Measurements from ENCODE around the gene CPTP. TPM values are rescaled to one million over a fixed set of nuclear protein-coding genes. Genes with fewer than 3 reads are reported as not detected.

Gene CPTP
- total and polyA plus RNA-seq, 2 of the 13 experiments (the other 11 are each of a cell fraction or from before 2014, with no cell fraction given), result 5.5 to 9.3 TPM

DNA sequence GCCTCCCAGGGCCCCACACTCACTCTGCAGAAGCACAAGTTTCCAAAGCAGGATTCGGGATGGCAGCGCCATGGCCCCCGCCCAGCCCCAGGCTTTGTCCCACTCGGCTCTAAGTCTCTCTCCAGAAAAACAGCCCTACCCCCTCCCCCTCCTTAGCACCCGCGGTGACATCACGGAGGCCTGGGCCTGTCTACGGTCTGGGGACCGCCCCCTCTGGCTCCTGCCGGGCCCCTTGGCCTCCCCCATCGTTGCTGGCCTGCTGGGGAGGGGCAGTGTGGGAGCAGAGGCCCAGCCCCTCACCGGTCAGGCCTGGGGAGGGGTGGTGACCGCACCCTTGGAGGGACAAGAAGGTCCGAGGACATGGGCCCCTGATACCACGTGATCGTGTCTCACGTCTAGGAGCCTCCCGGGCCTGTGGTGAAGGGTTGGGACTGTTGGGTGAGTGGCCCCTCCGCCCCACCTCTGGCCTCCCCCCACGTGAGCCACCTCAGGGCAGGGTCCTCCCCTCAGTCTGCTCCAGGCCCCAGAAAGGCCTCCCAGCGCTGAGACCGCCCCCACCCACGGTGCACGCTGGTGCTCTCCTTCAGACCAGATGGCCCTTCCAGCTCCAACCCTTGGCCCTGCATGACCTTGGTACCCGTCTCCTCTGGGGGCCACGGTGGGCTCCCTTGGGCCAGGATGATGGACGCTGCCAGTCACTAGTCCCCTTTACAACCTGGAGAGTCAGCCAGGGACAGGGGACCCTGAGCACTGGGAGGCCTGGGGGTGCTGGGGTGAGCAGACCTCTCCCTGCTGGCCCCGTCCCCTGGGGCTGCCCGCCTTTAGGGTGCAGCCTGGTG is 34.0 kb downstream of the CPTP start, which contains the start of gene MXRA8 (continued):
- no peak for TF ChIP-seq HOXA9 (CRISPR knock-in tag; IDR thresholded peaks at IDR 0.05; ENCODE audit: borderline replicate concordance)
- peak; percentile 47; the same call in 1 of the 2 replicates for TF ChIP-seq REPIN1 (CRISPR knock-in tag; IDR thresholded peaks at IDR 0.05; ENCODE audit: borderline replicate concordance, low read depth)
- peak; percentile 84 for TF ChIP-seq YEATS2 (CRISPR knock-in tag; IDR thresholded peaks at IDR 0.05; ENCODE audit: borderline replicate concordance)
- TF ChIP-seq NBN (conservative IDR thresholded peaks at IDR 0.05), result no peak
- TF ChIP-seq MEIS2 (CRISPR knock-in tag; IDR thresholded peaks at IDR 0.05), result no peak
- TF ChIP-seq REL (CRISPR knock-in tag; conservative IDR thresholded peaks at IDR 0.05), result no peak
- TF ChIP-seq GTF2F1 (IDR thresholded peaks at IDR 0.05; ENCODE audit: low read length), result no peak
- peak; percentile 23; the same call in 1 of the 2 replicates for TF ChIP-seq POLR2G (IDR thresholded peaks at IDR 0.05; ENCODE audit: low read depth, low read length)
- no peak for TF ChIP-seq ZNF354B (CRISPR knock-in tag; IDR thresholded peaks at IDR 0.05)
- no peak; the same call in 1 of the 2 replicates for TF ChIP-seq ZNF350 (CRISPR knock-in tag; IDR thresholded peaks at IDR 0.05; ENCODE audit: borderline replicate concordance, low read depth)
- TF ChIP-seq AGO2 (optimal IDR thresholded peaks at IDR 0.05; ENCODE audit: low read depth, low read length), result peak; percentile 61
- TF ChIP-seq ZIK1 (CRISPR knock-in tag; IDR thresholded peaks at IDR 0.05; ENCODE audit: borderline replicate concordance, low read depth), result no peak
- TF ChIP-seq, protein P1, sequence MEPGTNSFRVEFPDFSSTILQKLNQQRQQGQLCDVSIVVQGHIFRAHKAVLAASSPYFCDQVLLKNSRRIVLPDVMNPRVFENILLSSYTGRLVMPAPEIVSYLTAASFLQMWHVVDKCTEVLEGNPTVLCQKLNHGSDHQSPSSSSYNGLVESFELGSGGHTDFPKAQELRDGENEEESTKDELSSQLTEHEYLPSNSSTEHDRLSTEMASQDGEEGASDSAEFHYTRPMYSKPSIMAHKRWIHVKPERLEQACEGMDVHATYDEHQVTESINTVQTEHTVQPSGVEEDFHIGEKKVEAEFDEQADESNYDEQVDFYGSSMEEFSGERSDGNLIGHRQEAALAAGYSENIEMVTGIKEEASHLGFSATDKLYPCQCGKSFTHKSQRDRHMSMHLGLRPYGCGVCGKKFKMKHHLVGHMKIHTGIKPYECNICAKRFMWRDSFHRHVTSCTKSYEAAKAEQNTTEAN (CRISPR knock-in tag; conservative IDR thresholded peaks at IDR 0.05), result 0 out of 2 replicates have a peak, but pooled peaks have one; percentile 20
- peak in 1 of 2 experiments; percentile 44; a peak in 1 of 4 replicates for TF ChIP-seq KLF16 (CRISPR knock-in tag; IDR thresholded peaks at IDR 0.05)
- no peak for TF ChIP-seq ZNF772 (CRISPR knock-in tag; IDR thresholded peaks at IDR 0.05)
- no peak for TF ChIP-seq ZNF441 (CRISPR knock-in tag; IDR thresholded peaks at IDR 0.05; ENCODE audit: borderline replicate concordance)
- TF ChIP-seq SPEN (CRISPR knock-in tag; IDR thresholded peaks at IDR 0.05; ENCODE audit: low read depth), result peak; percentile 31
- TF ChIP-seq FOXK2 (IDR thresholded peaks at IDR 0.05), result no peak
- TF ChIP-seq TBX3 (IDR thresholded peaks at IDR 0.05; ENCODE audit: borderline replicate concordance), result no peak
- TF ChIP-seq, protein P2, sequence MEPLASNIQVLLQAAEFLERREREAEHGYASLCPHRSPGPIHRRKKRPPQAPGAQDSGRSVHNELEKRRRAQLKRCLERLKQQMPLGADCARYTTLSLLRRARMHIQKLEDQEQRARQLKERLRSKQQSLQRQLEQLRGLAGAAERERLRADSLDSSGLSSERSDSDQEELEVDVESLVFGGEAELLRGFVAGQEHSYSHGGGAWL (CRISPR knock-in tag; IDR thresholded peaks at IDR 0.05), result no peak
- TF ChIP-seq, protein P3, sequence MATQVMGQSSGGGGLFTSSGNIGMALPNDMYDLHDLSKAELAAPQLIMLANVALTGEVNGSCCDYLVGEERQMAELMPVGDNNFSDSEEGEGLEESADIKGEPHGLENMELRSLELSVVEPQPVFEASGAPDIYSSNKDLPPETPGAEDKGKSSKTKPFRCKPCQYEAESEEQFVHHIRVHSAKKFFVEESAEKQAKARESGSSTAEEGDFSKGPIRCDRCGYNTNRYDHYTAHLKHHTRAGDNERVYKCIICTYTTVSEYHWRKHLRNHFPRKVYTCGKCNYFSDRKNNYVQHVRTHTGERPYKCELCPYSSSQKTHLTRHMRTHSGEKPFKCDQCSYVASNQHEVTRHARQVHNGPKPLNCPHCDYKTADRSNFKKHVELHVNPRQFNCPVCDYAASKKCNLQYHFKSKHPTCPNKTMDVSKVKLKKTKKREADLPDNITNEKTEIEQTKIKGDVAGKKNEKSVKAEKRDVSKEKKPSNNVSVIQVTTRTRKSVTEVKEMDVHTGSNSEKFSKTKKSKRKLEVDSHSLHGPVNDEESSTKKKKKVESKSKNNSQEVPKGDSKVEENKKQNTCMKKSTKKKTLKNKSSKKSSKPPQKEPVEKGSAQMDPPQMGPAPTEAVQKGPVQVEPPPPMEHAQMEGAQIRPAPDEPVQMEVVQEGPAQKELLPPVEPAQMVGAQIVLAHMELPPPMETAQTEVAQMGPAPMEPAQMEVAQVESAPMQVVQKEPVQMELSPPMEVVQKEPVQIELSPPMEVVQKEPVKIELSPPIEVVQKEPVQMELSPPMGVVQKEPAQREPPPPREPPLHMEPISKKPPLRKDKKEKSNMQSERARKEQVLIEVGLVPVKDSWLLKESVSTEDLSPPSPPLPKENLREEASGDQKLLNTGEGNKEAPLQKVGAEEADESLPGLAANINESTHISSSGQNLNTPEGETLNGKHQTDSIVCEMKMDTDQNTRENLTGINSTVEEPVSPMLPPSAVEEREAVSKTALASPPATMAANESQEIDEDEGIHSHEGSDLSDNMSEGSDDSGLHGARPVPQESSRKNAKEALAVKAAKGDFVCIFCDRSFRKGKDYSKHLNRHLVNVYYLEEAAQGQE (IDR thresholded peaks at IDR 0.05; ENCODE audit: borderline replicate concordance in 1 of 2, low read depth in 1 of 2, low read length in 2 of 2), result no peak
- no peak for TF ChIP-seq SMC3 (IDR thresholded peaks at IDR 0.05; ENCODE audit: low read length)
- no peak for TF ChIP-seq FIP1L1 (IDR thresholded peaks at IDR 0.05; ENCODE audit: borderline replicate concordance, insufficient read depth, low read depth, low read length)
- TF ChIP-seq CBX5 (CRISPR knock-in tag; IDR thresholded peaks at IDR 0.05; ENCODE audit: borderline replicate concordance), result 0 out of 2 replicates have a peak, but pooled peaks have one; percentile 59
- TF ChIP-seq ZNF724P (CRISPR knock-in tag; IDR thresholded peaks at IDR 0.05; ENCODE audit: borderline replicate concordance), result 0 out of 2 replicates have a peak, but pooled peaks have one; percentile 51
